ENCODE data around the gene HS3ST6. TPM values are rescaled to one million over a fixed set of nuclear protein-coding genes. Genes with fewer than 3 reads are reported as not detected.

Gene HS3ST6
- total and polyA plus RNA-seq, 9 of the 15 experiments (the other 6 are each of a cell fraction or from before 2014, with no cell fraction given): not detected

- Histone ChIP-seq H3K9me1 (ENCODE audit: control insufficient read depth, insufficient read depth, low read length) (no peaks in the 10 kb centered on the region), H2AFZ (ENCODE audit: low read depth, low read length) (no peak overlapping the region), H3K4me1 (replicated peaks in 1 of 2; ENCODE audit: control insufficient read depth in 2 of 2, insufficient read depth in 2 of 2, low read length in 2 of 2) (peaks cover 4 to 10% of the 10 kb centered on the region in 2 experiments; a peak in 4 of 5 replicates), H4K20me1 (replicated peaks; ENCODE audit: control insufficient read depth, insufficient read depth, low read length) (no peaks in the 10 kb centered on the region), H3K4me2 (ENCODE audit: insufficient read depth, low read length) (no peak overlapping the region), H3K36me3 (ENCODE audit: control insufficient read depth, insufficient read depth, low read length) (no peaks in the 10 kb centered on the region), H3K79me2 (ENCODE audit: control insufficient read depth, insufficient read depth, low read length) (no peaks in the 10 kb centered on the region), H3K27me3 (ENCODE audit: control insufficient read depth in 2 of 2, insufficient read depth in 2 of 2, low read length in 2 of 2) (peaks cover 0 to 5% of the 10 kb centered on the region in 2 experiments; a peak in 3 of 5 replicates), H3K9me3 (replicated peaks; ENCODE audit: control insufficient read depth, insufficient read depth, low read depth, low read length) (no peaks in the 10 kb centered on the region), H3K4me3 (no peak overlapping the region), H3K27ac (ENCODE audit: extremely low read depth, low read depth, low read length) (no peak overlapping the region), H3K9ac (ENCODE audit: insufficient read depth in 1 of 2, low read depth in 2 of 2, low read length in 2 of 2) (peak overlapping the region in 1 of 2 experiments; percentile 75; a peak in 2 of 4 replicates)
- no peak for FAIRE-seq
- ChIA-PET CTCF (ENCODE audit: low intra/inter-chr PET ratio) (no interaction called here), POLR2A (interaction anchor here (0.7 to 1.7 kb wide), 6 partner anchors 8 to 517 kb away, joined by 3 to 4 read pairs (median 3); no protein-coding TSS in a partner anchor)
- intact Hi-C loops (cut with micrococcal nuclease) (no loop called here), in situ Hi-C loops (cut with MboI) (no loop called here)
- ATAC-seq: peak; percentile 60
- DNase-seq (ENCODE audit: extremely low read depth in 1 of 4, low spot score in 3 of 4): peak in 1 of 4 experiments; percentile 23
- BruUV-seq (replicated peaks): no TSS peak
- WGBS (ENCODE audit: insufficient coverage, low coverage, missing lambda C conversion rate): 8% methylated on average over 7 of the region's 11 CpGs
- TF ChIP-seq CEBPB (tag; IDR thresholded peaks at IDR 0.05) (0 out of 2 replicates have a peak, but pooled peaks have one; percentile 39), THAP7 (CRISPR knock-in tag; IDR thresholded peaks at IDR 0.05) (no peak), GABPB1 (CRISPR knock-in tag; IDR thresholded peaks at IDR 0.05) (no peak), MCM2 (IDR thresholded peaks at IDR 0.05; ENCODE audit: low read depth) (no peak), EZH2 (IDR thresholded peaks at IDR 0.05; ENCODE audit: borderline replicate concordance, low read depth, low read length) (no peak), ZNF143 (CRISPR knock-in tag; IDR thresholded peaks at IDR 0.05) (no peak), ZBTB49 (CRISPR knock-in tag; IDR thresholded peaks at IDR 0.05; ENCODE audit: borderline replicate concordance) (no peak), FOXA3 (CRISPR knock-in tag; conservative IDR thresholded peaks at IDR 0.05 in 1 of 2, IDR thresholded peaks at IDR 0.05 in 1 of 2) (no peak), RNF2 (IDR thresholded peaks at IDR 0.05) (no peak), EGR1 (conservative IDR thresholded peaks at IDR 0.05) (peak; percentile 25; the same call in 1 of the 2 replicates), SMAD1 (IDR thresholded peaks at IDR 0.05; ENCODE audit: low read depth, low read length, partially characterized antibody) (no peak), RBM39 (optimal IDR thresholded peaks at IDR 0.05; ENCODE audit: low read depth, low read length) (no peak), ZNF780A (CRISPR knock-in tag; IDR thresholded peaks at IDR 0.05) (no peak), SUPT5H (IDR thresholded peaks at IDR 0.05) (no peak), RBM22 (IDR thresholded peaks at IDR 0.05; ENCODE audit: low read depth, low read length, poor library complexity, severe bottlenecking) (no peak), ZNF347 (CRISPR knock-in tag; IDR thresholded peaks at IDR 0.05; ENCODE audit: low read depth) (no peak), HMGN3 (IDR thresholded peaks at IDR 0.05; ENCODE audit: borderline replicate concordance, extremely low read depth, insufficient read length, low read depth, low read length) (no peak), ZNF830 (CRISPR knock-in tag; IDR thresholded peaks at IDR 0.05) (no peak), ZNF217 (CRISPR knock-in tag; IDR thresholded peaks at IDR 0.05) (no peak), DMBX1 (CRISPR knock-in tag; IDR thresholded peaks at IDR 0.05; ENCODE audit: borderline replicate concordance) (no peak)
- TF ChIP-seq, protein P1, sequence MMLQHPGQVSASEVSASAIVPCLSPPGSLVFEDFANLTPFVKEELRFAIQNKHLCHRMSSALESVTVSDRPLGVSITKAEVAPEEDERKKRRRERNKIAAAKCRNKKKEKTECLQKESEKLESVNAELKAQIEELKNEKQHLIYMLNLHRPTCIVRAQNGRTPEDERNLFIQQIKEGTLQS (IDR thresholded peaks at IDR 0.05): peak; percentile 52; the same call in 1 of the 2 replicates
- TF ChIP-seq, protein P1 (CRISPR knock-in tag; conservative IDR thresholded peaks at IDR 0.05): no peak
Measured at GRCh38 chr16:1877804-1878203, 40.4 kb downstream of the HS3ST6 start.
